NOMO-1 (cell line): ENCODE results near the gene TOP3A.

ENCODE experiments used
- DNase-seq, 2 experiments: peaks; one replicate each; lab custom pipeline; 2025; ENCODE audit not compliant: unreplicated experiment in 2 of 2; lab: John Stamatoyannopoulos, UW

Gene TOP3A

GRCh38 chr17:18278867-18279266, 35.9 kb downstream of the TOP3A start:
- DNase-seq = no peak

DNA sequence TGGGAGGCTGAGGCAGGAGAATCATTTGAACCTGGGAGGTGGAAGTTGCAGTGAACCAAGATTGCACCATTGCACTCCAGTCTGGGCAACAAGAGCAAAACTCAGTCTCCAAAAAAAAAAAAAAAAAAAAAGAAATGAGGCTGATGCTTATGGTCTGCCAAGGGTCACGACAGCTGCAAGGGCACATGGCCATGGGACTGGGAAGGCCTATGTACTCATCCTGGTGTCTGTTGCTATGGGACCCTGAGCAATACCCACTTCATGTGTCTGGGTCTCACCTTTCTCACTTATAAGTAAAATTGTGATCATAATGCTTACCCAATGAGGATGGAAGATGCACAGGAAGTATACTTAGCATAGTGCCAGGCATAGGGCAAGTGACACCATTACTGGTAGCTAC, 37.7 kb downstream of the TOP3A start:
- DNase-seq = no peak

DNA sequence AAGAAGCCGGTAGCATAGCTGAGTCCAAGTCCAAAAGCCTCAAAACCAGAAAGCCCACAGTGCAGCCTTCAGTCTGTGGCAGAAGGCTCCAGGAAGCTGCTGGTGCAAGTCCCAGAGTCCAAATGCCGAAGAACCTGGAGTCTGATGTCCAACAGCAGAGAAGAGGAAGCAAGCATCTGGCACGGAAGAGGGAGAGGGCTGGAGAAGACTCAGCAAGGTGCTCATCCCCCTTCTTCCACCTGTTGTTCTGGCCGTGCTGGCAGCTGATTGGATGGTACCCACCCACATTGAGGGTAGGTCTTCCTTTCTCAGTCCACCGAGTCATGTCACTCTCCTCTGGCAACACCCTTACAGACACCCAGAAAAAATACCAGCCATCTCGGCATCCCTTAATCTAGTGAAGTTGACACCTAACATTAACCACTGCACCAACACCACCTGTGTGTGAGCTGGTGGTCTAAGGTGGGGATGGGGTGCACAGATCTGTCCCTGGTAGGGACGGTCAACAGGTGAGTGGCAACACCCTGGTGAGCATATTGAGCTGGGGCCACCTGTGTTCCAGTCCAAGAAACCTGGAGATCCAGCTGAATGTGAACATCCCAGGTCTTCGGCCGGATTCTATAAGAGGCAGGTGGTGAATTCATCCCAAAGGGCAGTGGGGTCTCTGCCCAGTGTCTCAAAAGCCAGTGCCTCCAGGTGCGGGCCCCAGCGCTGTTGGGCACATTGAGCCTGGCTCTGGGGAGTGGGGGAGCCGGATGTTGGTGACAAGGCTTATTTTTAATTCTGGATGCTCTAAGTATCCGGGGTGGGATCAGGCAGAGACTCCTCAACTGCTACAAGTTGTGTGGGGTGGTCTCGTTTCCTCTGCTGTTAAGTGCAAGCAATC, 44.5 kb downstream of the TOP3A start:
- DNase-seq = no peak

DNA sequence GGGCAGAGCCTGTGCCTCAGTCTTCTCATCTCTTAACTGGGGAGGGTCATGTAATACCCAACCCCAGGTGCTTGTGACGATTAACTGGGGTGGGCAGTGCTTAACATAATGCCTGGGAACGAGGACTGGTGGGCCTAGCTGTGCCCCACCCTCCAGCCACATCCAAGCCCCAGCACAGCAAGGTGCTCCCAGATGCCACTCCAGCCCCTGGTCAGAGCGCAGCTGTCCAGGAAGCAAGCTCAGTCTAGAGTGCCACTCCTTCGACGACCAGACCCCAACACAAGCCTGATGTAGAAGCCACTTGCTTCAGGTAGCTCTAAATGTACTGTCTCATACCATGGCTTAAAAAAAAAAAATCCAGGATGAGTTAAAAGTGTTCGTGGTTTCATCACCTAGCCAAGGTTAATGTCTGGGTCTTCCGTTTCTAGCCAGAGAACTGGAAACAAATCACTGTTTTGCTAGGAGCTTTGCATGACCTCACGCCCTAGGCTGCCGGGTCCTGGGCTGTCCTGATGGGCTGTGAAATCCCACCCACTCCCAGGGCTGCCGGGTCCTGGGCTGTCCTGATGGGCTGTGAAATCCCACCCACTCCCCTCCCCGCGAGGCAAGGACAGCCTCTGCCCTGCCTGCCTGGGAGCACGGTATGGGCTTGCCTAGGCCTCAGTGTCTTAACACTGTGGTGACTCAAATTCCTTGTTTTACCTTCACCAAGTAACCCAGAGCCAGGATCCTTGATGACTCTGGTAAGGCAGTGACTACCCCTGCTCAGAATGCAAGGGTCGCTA, 46.7 kb downstream of the TOP3A start:
- DNase-seq = no peak

GRCh38 chr17:18267366-18267765, 47.4 kb downstream of the TOP3A start:
- no peak for DNase-seq

- DNase-seq = no peak
Measured at GRCh38 chr17:18263885-18264682, 50.7 kb downstream of the TOP3A start.

GRCh38 chr17:18262641-18263040, 52.2 kb downstream of the TOP3A start:
- DNase-seq = no peak

DNA sequence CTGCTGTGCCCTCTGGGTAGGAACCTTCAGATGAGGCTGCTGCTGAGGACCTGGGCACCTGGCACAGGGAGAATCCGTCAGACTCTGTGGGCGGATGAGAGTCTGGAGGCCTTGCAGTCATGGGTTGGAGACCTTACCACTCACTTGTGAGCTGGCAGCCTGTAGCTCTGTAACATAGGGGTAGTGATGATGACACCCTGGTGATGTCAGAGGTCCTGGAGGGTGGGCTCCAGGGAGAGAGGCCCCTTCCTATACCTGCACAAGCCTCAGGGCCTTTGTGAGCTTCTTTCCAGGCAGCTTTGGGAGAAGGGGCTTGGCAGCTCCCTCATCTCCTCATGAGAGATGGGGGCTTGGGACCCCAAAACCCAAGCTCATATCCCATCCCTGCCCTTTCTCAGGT, 52.7 kb downstream of the TOP3A start:
- no peak for DNase-seq

DNA sequence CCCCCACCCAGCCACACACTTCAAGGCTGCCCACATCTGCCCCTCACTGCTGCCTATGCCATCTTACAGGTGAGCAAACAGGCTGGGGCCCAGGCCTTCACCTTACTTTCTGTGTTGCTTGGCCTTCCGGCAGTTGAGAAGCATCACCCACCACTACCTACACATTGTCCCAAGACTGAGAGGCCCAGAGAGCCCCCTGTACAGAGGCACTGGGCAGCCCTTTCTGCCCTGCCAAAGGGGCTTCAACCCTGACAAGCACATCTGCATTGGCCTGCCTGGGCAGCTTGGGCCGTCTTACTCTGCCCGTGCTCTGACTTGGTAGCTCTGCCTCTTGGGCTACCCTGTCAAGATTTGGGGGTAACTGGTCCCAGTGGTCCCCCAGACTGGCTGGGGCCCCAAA, 53.1 kb downstream of the TOP3A start:
- DNase-seq = no peak

- peak; percentile 32 to 41 for DNase-seq
Measured at GRCh38 chr17:18261146-18261515, 53.7 kb downstream of the TOP3A start.

GRCh38 chr17:18260332-18261145, 54.3 kb downstream of the TOP3A start, which contains the start of gene MIEF2:
Gene MIEF2, plus strand, starts transcription at chr17:18260662. Its CDS starts 2,059 bp downstream, at chr17:18262721.
- DNase-seq = peak; percentile 93 to 95

DNA sequence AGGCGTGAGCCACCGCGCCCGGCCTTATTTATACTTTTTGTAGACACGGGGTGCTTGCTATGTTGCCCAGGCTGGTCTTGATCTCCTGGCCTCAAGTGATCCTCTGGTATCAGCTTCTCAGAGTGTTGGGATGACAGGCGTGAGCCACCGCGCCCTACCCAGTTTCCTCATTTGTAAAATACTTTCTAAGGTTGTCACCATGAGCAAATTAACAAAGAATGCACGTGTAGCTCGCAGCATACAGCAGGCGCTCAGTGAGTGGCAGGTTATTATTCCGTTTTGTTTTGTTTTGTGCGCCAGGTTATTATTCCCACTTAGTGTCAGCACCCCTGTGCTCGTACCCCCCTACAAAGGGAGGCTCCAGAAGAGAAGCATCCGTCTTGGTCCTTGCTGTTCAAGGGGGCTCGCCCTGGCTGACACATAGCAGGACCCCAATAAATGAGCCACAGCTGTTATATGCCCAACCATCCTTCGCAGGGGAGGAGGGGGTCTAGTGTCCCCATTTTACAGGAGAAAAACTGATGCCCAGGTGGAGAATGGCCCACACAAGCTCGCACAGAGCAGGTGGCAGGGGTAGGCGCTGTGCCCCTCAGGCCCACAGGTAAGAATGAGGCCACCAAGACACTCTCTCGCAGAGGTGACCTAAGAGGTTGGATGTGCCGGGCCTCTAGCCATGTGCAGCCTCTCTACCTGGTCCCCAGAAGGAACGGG, 55.0 kb downstream of the TOP3A start:
- DNase-seq = no peak

DNA sequence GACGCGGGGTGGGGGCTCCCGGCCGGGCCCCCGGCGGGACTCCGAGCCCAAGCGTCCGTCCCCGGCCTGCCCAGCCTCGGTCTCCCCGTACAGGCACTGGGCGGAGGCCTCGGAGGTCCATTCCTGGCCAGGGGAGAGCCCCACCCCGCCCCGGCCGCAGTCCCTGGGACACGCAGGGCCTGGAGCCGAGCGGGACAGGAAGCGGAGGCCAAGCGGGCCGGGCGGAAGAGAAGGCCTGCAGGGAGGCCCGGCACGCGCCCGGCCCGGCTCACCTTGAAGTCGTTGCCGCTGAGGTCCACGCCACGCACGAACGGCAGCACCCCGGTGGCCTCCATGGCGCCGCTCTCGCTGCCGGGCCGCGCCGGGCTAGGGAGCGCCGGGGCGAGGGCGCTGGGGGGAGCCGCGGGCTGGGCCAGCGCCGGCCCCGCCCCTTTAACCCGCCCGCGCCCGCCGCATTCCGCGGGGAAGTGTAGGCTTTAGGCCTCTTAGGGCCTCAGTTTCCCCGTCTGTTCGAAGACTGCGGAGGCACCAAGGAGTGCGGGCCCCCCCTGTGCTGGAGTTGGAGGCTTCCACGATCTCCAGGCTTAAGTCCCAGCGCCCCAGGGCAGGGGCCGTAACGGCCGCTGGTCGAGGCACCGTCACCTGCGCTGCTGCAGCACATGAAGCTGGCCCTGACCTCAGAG, 56.3 kb downstream of the TOP3A start, which contains the start of gene FLII:
Gene FLII, minus strand, starts transcription at position 383 of the 683 bp plus-strand sequence. Its CDS starts 48 bp downstream, at position 335.
- peak; percentile 45 to 55 for DNase-seq

GRCh38 chr17:18257982-18258355, 56.8 kb downstream of the TOP3A start:
- peak; percentile 76 for DNase-seq

DNA sequence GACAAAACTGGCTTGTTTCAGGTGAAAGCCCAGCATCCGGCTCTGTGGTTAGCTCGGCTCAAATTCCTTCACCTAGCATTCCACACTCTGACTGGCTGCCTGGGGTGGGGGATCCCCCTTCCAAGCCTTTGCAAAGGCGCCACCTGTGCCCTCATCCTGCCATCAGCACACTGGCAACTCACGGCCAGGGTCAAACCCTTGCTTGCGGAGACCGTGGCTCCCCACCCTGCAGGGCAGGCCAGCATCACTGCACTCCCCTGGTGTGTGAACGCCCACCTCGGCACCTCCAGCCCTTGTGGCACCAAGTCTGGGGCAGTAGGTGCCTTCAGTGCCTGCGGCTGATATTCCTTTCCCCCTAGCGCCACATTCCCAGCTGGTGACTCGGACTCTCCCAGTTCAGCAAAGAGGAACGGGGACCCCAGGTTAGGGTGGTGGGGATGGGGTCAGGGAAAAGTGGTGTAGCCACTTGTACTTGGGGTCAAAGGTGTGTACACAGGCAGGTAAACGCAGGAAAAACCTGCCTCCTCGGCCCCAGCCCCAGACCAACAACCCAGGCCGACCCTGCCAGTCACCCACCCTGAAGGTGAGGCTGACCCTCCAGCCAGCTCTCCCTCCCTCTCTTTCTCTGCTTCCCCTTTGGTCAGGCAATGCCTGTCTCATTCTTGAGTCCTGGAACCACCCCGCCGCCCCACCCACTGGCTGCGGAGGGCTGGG, 57.4 kb downstream of the TOP3A start:
- DNase-seq = peak; percentile 76

DNA sequence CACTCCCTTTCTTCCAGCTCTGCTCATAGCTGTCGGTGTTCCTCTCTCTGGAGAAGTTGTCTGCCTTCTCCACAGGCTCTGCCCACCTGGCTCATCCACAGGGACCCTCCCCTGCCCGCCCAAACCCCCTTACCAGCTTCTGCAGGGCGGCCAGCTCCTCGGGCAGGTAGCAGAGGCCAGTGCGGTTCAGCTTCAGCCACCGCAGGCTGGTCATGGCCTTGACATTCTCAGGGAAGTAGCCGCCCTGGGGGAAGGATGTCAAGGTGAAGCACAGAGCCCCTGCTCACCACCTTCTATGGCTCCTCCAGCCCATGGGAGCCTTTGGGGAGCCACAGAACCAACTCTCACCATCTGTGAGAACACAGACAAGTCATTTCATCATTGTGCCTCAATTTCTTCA, 58.0 kb downstream of the TOP3A start:
- no peak for DNase-seq

GRCh38 chr17:18256351-18256750, 58.4 kb downstream of the TOP3A start:
- DNase-seq = no peak

DNA sequence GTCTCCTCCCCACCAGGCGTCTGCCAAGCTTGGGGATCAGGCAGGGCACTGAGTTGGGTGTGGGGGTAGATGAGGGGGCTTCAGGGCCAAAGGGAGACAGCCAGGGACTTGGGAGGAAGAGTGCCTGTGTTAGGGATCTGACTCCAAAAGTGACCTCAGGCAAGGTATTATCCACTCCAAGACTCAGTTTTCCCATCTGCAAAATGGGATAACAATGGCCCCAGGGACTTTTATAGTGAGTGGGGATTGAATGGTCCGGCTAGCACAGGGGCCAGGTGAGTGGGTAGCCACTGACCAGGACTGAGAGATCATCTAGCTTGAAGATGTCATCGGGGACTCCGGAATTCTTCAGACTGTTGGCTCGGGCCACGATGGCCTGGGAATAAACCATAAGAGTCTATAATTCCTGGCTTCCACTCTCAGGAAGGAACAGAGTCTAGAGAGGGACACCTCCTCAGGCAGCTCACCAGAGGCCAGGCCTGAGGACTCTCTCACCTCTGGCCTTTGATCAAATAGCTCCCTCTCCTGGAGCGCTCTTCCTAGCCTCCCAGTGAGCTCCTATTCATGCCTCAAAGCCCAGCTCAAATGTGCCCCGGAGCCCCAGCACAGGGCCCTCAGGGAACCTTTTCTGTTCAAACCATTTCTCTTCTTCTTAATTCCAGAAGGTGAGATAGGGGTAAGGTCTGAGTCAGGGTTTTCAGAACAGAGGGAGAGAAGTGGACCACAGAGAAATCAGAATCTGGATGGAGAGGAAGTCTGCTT, 59.7 kb downstream of the TOP3A start:
- no peak for DNase-seq
